GM19438 (cell line): ENCODE data around the gene MRGPRF.

ENCODE experiments used
- ATAC-seq: cut with Tn5 transposase; IDR thresholded peaks from one replicate; pipeline ENCODE4 v1.9.1; 2021; ENCODE audit warnings: low read depth; ENCODE audit not compliant: unreplicated experiment

Gene MRGPRF

GRCh38 chr11:68968306-68969250 is 44.5 kb downstream of the MRGPRF start:
- no peak for ATAC-seq

GRCh38 chr11:68966894-68967780 is 45.9 kb downstream of the MRGPRF start:
- ATAC-seq, result no peak

DNA sequence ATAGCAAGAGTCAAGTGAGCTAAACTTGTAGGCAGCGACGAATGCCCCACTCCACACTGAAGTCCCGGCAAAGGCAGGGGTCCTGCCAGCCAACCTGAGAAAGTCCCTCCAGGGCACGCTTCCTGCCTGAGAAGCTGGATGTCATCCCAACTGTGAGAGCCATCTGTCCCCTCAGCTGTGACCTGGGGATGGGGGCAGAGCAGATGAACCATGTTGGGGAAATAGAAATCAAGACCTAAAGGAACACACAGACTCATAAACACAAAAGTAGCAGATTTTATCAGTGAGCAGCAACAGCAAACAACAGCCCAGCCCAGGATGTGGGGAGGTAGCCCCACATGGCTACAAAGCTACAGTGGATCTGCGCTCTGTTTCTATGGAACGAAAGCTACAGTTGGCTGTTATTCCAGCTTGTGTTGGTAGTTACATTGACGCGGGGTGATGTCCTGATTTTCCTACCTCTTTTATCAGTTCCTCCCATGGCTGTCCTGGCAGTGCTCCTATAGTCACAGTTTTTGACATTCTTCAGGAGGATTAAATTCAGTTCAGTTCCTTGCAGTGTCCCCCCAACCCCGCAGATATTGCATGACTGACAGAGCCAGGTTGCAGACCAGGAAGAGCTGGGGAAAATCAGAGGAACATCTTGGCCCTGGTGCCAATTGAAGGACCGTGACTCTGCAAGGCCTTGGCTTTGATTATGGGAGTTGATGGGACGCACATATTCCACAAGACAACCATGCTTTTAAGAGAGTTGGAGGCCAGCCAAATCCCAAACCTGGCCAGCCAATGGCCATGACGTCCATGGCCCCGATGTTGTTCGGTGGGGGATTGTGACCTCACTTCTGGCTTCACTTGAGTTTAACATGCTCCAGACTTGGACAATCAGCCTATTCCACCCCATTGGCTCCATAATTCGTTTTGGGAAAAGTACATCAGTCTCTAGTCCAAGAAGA is 46.9 kb downstream of the MRGPRF start:
- ATAC-seq, result no peak

DNA sequence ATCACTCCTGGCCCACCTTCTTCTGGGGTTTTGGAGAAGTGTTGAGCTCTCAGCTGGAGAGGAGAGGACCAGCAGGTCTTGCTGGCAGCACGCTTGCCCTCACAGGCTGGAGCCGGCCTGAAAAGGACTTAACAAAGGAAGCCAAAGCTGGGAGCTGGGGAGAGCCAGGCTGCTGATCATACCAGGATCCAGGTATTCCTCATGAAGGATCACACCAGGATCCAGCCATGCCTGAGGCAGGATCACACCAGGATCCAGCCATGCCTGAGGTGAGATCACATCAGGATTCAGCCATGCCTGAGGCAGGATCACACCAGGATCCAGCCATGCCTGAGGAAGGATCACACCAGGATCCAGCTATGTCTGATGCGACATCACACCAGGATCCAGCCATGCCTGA is 49.3 kb downstream of the MRGPRF start:
- ATAC-seq, result no peak

DNA sequence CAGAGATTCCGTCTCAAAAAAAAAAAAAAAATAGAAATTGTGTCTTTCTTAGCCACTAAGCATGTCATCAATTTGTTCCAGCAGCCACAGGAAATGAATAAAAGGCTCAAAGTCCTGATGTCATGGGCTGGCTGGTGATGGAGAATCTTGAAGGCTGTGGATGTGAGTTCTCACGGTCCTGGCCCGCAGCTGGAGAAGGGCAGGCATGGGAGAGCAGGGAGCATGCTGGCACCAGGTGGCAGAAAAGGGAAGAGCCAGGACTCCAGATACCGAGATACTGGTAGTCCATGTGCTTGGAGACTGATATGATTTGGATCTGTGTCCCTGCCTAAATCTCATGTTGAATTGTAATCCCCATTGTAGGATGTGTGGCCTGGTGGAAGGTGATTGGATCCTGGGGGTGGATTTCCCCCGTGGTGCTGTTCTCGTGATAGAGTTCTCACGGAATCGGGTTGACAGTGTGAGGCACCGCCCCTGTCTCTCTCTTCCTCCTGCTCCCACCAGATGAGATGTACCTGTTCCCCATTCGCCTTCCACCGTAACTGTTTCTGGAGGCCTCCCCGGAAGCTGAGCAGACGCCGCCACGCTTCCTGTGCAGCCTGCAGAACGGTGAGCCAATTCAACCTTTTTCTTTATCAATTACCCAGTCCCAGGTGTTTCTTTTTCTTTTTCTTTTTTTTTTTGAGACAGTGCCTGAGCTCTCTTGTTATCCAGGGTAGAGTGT is 50.4 kb downstream of the MRGPRF start:
- no peak for ATAC-seq

DNA sequence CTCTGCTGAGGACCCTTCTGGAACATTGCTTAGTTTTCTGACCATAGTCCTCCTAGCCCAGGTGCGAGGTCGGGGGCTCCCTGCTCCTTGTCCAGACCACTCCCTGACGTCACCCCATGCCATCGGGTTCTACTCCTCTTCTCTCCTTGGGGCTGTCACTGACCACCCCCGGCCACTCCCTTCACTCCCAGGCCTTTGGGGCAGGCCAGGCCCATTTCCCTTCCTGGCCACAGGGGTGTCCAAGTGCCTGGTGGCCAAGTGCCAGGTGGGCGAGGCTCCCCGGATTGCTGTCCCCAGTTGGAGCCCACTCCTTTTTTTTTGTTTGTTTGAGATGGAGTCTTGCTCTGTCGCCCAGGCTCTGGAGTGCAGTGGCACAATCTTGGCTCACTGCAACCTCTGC is 51.8 kb downstream of the MRGPRF start:
- ATAC-seq, result no peak

GRCh38 chr11:68960294-68961071 is 52.6 kb downstream of the MRGPRF start:
- no peak for ATAC-seq

DNA sequence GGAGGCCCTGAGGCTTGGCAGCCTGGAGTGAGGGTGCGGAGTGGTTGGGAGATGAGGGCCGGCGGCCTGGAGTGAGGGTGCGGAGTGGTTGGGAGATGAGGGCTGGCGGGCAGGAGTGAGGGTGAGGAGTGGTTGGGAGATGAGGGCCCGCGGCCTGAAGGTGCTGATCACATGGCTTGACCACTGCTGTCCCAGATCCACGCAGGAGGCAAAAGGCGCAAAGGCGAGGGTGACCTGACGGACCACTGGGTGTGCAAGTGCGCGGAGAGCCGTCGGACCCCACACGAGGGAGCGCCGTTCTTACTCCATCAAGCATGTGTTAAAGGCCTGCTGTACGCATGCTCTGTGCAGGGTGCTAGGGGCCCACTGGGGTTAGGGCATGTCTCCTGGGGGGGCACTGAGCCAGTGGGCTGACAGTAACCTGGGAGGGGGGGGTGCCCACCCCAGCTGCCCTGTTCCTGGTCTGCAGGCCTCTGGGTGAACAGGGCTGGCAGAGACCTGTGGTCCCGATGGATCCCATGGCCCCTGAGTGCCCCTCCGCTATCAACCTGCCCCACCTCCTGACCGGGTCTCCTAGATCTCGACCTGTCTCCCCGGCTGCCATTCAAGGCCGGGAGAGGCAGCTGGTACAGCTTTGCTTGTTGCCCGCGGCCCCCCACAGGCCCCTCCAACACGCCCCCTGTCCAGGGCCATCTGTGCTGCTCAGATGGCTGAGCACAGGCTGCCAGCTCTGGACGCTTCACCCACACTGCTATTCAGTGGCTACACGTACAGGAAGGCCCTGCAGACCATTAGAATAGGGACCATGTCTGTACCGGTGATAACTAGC is 53.4 kb downstream of the MRGPRF start:
- ATAC-seq, result no peak

DNA sequence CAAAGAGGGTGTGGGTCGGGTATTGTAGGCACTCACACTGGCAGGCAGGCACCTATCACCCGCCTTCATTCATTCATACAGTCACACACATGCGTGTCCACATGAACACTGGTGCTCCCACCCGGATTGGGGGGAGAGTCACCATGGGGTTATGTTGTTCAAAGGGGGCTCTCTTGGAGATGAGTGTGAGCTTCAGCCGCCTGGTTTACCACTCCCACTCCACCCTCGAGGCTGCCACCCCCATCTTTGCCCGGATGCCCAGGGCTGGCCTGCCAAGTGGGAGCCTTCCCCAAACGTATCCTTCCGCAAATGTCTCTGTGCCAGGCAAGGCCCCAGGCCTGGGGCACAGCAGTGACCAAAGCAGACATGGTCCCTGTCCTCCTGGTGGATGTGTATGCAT is 54.8 kb downstream of the MRGPRF start:
- ATAC-seq, result no peak

- ATAC-seq, result no peak
These were observed 56.3 kb downstream of the MRGPRF start for GRCh38 chr11:68956547-68957254.

- ATAC-seq, result no peak
These were observed 56.9 kb downstream of the MRGPRF start for GRCh38 chr11:68956142-68956541.

DNA sequence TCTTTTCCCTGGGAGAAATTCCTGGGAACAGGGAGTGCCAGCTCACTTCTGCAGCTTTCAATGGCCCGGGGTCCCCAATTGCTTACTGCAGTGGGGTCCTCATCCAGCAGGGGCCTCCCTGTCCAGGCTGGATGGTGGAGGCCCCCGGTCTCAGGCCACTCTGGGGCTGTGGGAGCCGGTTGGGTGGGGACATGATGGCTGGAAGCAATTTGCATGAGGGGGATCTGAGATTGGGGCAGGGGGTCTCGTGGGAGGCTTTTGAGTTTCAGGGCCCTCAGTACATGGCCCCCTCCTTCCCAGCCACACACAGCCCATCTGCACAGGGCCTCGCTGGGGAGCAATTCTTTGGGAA is 57.5 kb downstream of the MRGPRF start:
- ATAC-seq, result no peak

- no peak for ATAC-seq
These were observed 58.0 kb downstream of the MRGPRF start for GRCh38 chr11:68954836-68955606.
